GM12878 (cell line): ENCODE measurements around the gene LSM14A. TPM values are rescaled to one million over a fixed set of nuclear protein-coding genes. Genes with fewer than 3 reads are reported as not detected.

Experiments
- ATAC-seq: fragments of 200-7000 bp; cut with Tn5 transposase; 3 replicates; pipeline ENCODE4 v1.9.1; 2020; ENCODE audit warnings: mild to moderate bottlenecking, moderate library complexity
- BruUV-seq: library from RNA; stranded (reverse); fragments of 400-500 nt; replicated peaks from 2 replicates; lab custom pipeline; 2021; lab: Mats Ljungman, UMichigan
- CTCF ChIA-PET: fragments of 300-600 bp; sonication (Branson Sonifier 250); formaldehyde crosslinking; extraction: SDS; loops from one replicate; lab custom pipeline; 2021; ENCODE audit warnings: inconsistent platforms; lab: Yijun Ruan, JAX
- POLR2A ChIA-PET: fragments of 350-600 bp; formaldehyde crosslinking; extraction: SDS; loops from one replicate; lab custom pipeline; 2021; ENCODE audit warnings: inconsistent platforms; lab: Charles Lee
- RAD21 ChIA-PET: fragments of 300-600 bp; sonication (Branson Sonifier 250); formaldehyde crosslinking; loops from one replicate; lab custom pipeline; 2023; ENCODE audit warnings: antibody characterized with exemption; ENCODE audit not compliant: unreplicated experiment; lab: Charles Lee
- SMC1A ChIA-PET: fragments of 300-600 bp; sonication (Branson Sonifier 250); formaldehyde crosslinking; loops from one replicate; lab custom pipeline; 2023; ENCODE audit not compliant: unreplicated experiment, uncharacterized antibody; lab: Charles Lee
- DNase-seq: peaks from one replicate; pipeline ENCODE4 v3.0.0-alpha.2; 2011; ENCODE audit warnings: low read depth, low spot score
- FAIRE-seq: peaks from 3 replicates; lab custom pipeline; 2011; peaks lifted over from hg19 to GRCh38; lab: Jason Lieb, UNC
- H2AFZ ChIP-seq: 2 replicates; pipeline ENCODE4 v1.6.0; 2011; ENCODE audit warnings: low read depth, low read length, control low read depth; ENCODE audit not compliant: control insufficient read depth
- H3K27ac ChIP-seq: 2 replicates; pipeline ENCODE4 v1.5.1; 2011; ENCODE audit warnings: control low read depth; ENCODE audit not compliant: control insufficient read depth, insufficient read depth
- H3K27me3 ChIP-seq, 2 experiments: replicated peaks in 1 of 2; 2 replicates each; pipeline versions ENCODE4 v1.6.0 to v1.6.1; 2011; ENCODE audit warnings: low read length in 1 of 2; ENCODE audit not compliant: control insufficient read depth in 2 of 2, insufficient read depth in 2 of 2
- H3K36me3 ChIP-seq, 2 experiments: 2 replicates each; pipeline ENCODE4 v1.5.1; 2011; ENCODE audit warnings: low read length in 1 of 2; ENCODE audit not compliant: control insufficient read depth in 2 of 2, insufficient read depth in 2 of 2
- H3K4me1 ChIP-seq: 2 replicates; pipeline ENCODE4 v1.6.1; 2011; ENCODE audit warnings: mild to moderate bottlenecking, low read length, moderate library complexity, mixed read lengths; ENCODE audit not compliant: control insufficient read depth, insufficient read depth
- H3K4me2 ChIP-seq: 2 replicates; pipeline ENCODE4 v1.6.0; 2011; ENCODE audit warnings: control low read depth; ENCODE audit not compliant: control insufficient read depth, insufficient read depth
- H3K4me3 ChIP-seq: fragments of 200-600 bp; sonication (generic); 2 replicates; pipeline ENCODE4 v1.5.1; 2016
- H3K79me2 ChIP-seq: 2 replicates; pipeline ENCODE4 v1.6.0; 2011; ENCODE audit warnings: low read length; ENCODE audit not compliant: control insufficient read depth, insufficient read depth
- H3K9ac ChIP-seq: 2 replicates; pipeline ENCODE4 v1.8.0; 2011; ENCODE audit warnings: low read length, control low read depth, mixed read lengths; ENCODE audit not compliant: control insufficient read depth, insufficient read depth
- H3K9me3 ChIP-seq: replicated peaks from 3 replicates; pipeline ENCODE4 v1.5.1; 2011; ENCODE audit warnings: mild to moderate bottlenecking, low read length; ENCODE audit not compliant: control insufficient read depth, insufficient read depth
- H4K20me1 ChIP-seq: 2 replicates; pipeline ENCODE4 v1.6.0; 2011; ENCODE audit not compliant: control insufficient read depth, insufficient read depth
- ATF2 ChIP-seq: IDR thresholded peaks from 2 replicates; pipeline ENCODE4 v1.6.1; 2012; ENCODE audit warnings: low read length, inconsistent platforms
- CEBPZ ChIP-seq: fragments of 150-350 bp; IDR thresholded peaks from 2 replicates; pipeline ENCODE4 v1.6.1; 2016; ENCODE audit warnings: low read depth, low read length
- JUNB ChIP-seq: IDR thresholded peaks from 2 replicates; pipeline ENCODE4 v1.6.1; 2016; ENCODE audit warnings: antibody characterized with exemption, mild to moderate bottlenecking
- KLF5 ChIP-seq: fragments of 450-650 bp; IDR thresholded peaks from 2 replicates; pipeline ENCODE4 v1.6.1; 2014; ENCODE audit warnings: mild to moderate bottlenecking; ENCODE audit not compliant: partially characterized antibody
- LARP7 ChIP-seq: fragments of 450-650 bp; IDR thresholded peaks from 2 replicates; pipeline ENCODE4 v1.6.1; 2017; ENCODE audit warnings: mild to moderate bottlenecking
- SMC3 ChIP-seq: IDR thresholded peaks from 2 replicates; pipeline ENCODE4 v1.6.1; 2011; ENCODE audit warnings: low read length, improper control_type of control experiment, borderline replicate concordance
- TCF3 ChIP-seq: IDR thresholded peaks from 2 replicates; pipeline ENCODE4 v1.6.1; 2012; ENCODE audit warnings: low read depth, mild to moderate bottlenecking, low read length, borderline replicate concordance; ENCODE audit not compliant: insufficient read depth
- YBX1 ChIP-seq: fragments of 450-650 bp; IDR thresholded peaks from 2 replicates; pipeline ENCODE4 v1.6.1; 2016; ENCODE audit warnings: antibody characterized with exemption
- WGBS: methylation state at CpG from one replicate; pipeline ENCODE4 v1.1.6; 2016; ENCODE audit warnings: low lambda C conversion rate; ENCODE audit not compliant: insufficient replicate concordance, insufficient coverage; ENCODE audit errors: missing lambda C conversion rate; 5-methylcytosine and 5-hydroxymethylcytosine counted together
- in situ Hi-C: fragments of 300-500 bp; cut with MboI; formaldehyde crosslinking; loops from 9 replicates; pipeline ENCODE4 v1.14.3; 2018; ENCODE audit warnings: mixed read lengths
- intact Hi-C: fragments of 100-400 bp; cut with micrococcal nuclease; formaldehyde crosslinking; loops from one replicate; pipeline ENCODE4 v1.14.2; 2022; ENCODE audit not compliant: unreplicated experiment
- polyA plus RNA-seq, 11 experiments: library from polyadenylated mRNA; depleted of rRNA in 4 of 11; unstranded in 6 of 11; stranded (reverse) in 5 of 11; fragments of >200 nt; fragmentation: Nextera tagmentation in 4 of 11; fragmentation: Illumina TruSeq in 1 of 11; extraction: Ambion mirVana in 4 of 11; extraction: Trizol in 1 of 11; gene quantifications; 1 replicate in 1 of 11; 2 replicates in 10 of 11; pipeline versions ENCODE4 v1.2.1 to v1.2.3, GENCODE V29; 2011 to 2016; ENCODE audit warnings: inconsistent platforms in 2 of 11, missing spikeins in 2 of 11, low read depth in 1 of 11
- total RNA-seq, 4 experiments: library from RNA; depleted of rRNA in 3 of 4; stranded (reverse); fragments of >200 nt in 3 of 4; fragmentation: Illumina TruSeq in 1 of 4; extraction: Trizol in 1 of 4; gene quantifications; 2 replicates each; pipeline versions ENCODE4 v1.2.1 to v1.2.3, GENCODE V29; 2013 to 2021

Gene LSM14A
- total and polyA plus RNA-seq, 10 of the 15 experiments (the other 5 are each of a cell fraction or from before 2014, with no cell fraction given): 21.9 to 193 (median 89.4) TPM

GRCh38 chr19:34228347-34228746 is 56.0 kb downstream of the LSM14A start:
- CTCF ChIA-PET: interaction anchor here (0.7 to 1.5 kb wide), 2 partner anchors 9 to 13 kb away, joined by 3 to 4 read pairs; no protein-coding TSS in a partner anchor
- no peak for DNase-seq
- intact Hi-C loops: loop anchor here (10.0 kb wide), 1 partner anchor 104 kb away; no protein-coding TSS in a partner anchor

More at GRCh38 chr19:34228347-34228746, 56.0 kb downstream of the LSM14A start:
- WGBS: 100% methylated on average over 1 of the region's 1 CpG
- H3K27me3 ChIP-seq: no peaks in the 10 kb centered on the region
- TF ChIP-seq SMC3: no peak
- no peak for TF ChIP-seq JUNB
- no peak for TF ChIP-seq YBX1
- TF ChIP-seq LARP7: no peak
- no peak for TF ChIP-seq CEBPZ
- no peak for TF ChIP-seq KLF5
- TF ChIP-seq ATF2: no peak
- TF ChIP-seq TCF3: no peak
- no TSS peak for BruUV-seq
- H3K4me1 ChIP-seq: peaks cover 34% of the 10 kb centered on the region
- peaks cover 7 to 23% of the 10 kb centered on the region in 2 experiments for H3K36me3 ChIP-seq
- H3K4me3 ChIP-seq: no peak overlapping the region
- RAD21 ChIA-PET: no interaction called here
- in situ Hi-C loops: no loop called here
- ATAC-seq (no peak), FAIRE-seq (no peak)
- H4K20me1 ChIP-seq: no peaks in the 10 kb centered on the region
- H3K79me2 ChIP-seq: no peaks in the 10 kb centered on the region; the same call in none of the 2 replicates
- SMC1A ChIA-PET: interaction anchor here (1.1 to 1.3 kb wide), 2 partner anchors 9 to 51 kb away, joined by 3 read pairs; no protein-coding TSS in a partner anchor
- H3K9ac ChIP-seq: no peak overlapping the region
- H3K4me2 ChIP-seq: no peak overlapping the region
- H3K9me3 ChIP-seq: no peaks in the 10 kb centered on the region
- POLR2A ChIA-PET: interaction anchor here (0.6 kb wide), 1 partner anchor 576 kb away, joined by 3 read pairs; no protein-coding TSS in a partner anchor
- no peak overlapping the region for H3K27ac ChIP-seq
- H2AFZ ChIP-seq: no peak overlapping the region
